Liver (tissue), 9 donors: ENCODE measurements around the gene GAGE10. TPM values are rescaled to one million over a fixed set of nuclear protein-coding genes. Genes with fewer than 3 reads are reported as not detected.

ENCODE experiments used
- DNase-seq: peaks from one replicate; pipeline ENCODE4 v3.0.0-alpha.2; 2017; ENCODE audit warnings: low spot score
- H3K27ac ChIP-seq, 2 donors: one replicate each; pipeline ENCODE4 v1.7.0; 2013; ENCODE audit warnings: inconsistent platforms in 2 of 2, low read length in 2 of 2, control low read depth in 1 of 2, low read depth in 1 of 2, mild to moderate bottlenecking in 1 of 2
- H3K27me3 ChIP-seq, 4 donors: one replicate each; pipeline versions ENCODE4 v1.6.1 to v1.7.0; 2013; ENCODE audit warnings: low read length in 3 of 4, inconsistent platforms in 1 of 4, mild to moderate bottlenecking in 1 of 4, moderate library complexity in 1 of 4; ENCODE audit not compliant: control insufficient read depth in 4 of 4, insufficient read depth in 4 of 4
- H3K36me3 ChIP-seq, 4 donors: one replicate each; pipeline versions ENCODE4 v1.6.1 to v1.7.0; 2013; ENCODE audit warnings: low read length in 3 of 4, mild to moderate bottlenecking in 3 of 4, low read depth in 1 of 4, moderate library complexity in 1 of 4; ENCODE audit not compliant: control insufficient read depth in 4 of 4, insufficient read depth in 3 of 4
- H3K4me1 ChIP-seq, 4 donors: one replicate each; pipeline versions ENCODE4 v1.6.1 to v1.7.0; 2013; ENCODE audit warnings: low read length in 3 of 4, mild to moderate bottlenecking in 3 of 4, moderate library complexity in 1 of 4; ENCODE audit not compliant: control insufficient read depth in 4 of 4, insufficient read depth in 4 of 4
- H3K4me3 ChIP-seq, 3 donors: one replicate each; pipeline versions ENCODE4 v1.6.1 to v1.7.0; 2013; ENCODE audit warnings: low read length in 3 of 3, control low read depth in 1 of 3, low read depth in 1 of 3, mild to moderate bottlenecking in 1 of 3
- H3K9ac ChIP-seq, 2 donors: one replicate each; pipeline ENCODE4 v1.7.0; 2013; ENCODE audit warnings: low read length in 2 of 2, mild to moderate bottlenecking in 2 of 2, moderate library complexity in 2 of 2, control low read depth in 1 of 2, low read depth in 1 of 2
- H3K9me3 ChIP-seq, 4 donors: one replicate each; pipeline versions ENCODE4 v1.6.1 to v1.7.0; 2013; ENCODE audit warnings: low read length in 3 of 4; ENCODE audit not compliant: control insufficient read depth in 4 of 4
- EGR1 ChIP-seq, 2 donors: IDR thresholded peaks; 2 replicates each; pipeline ENCODE4 v1.6.1; 2016 to 2018; ENCODE audit warnings: antibody characterized with exemption in 2 of 2, low read depth in 2 of 2
- FOXA1 ChIP-seq: IDR thresholded peaks from 2 replicates; pipeline ENCODE4 v1.6.1; 2016; ENCODE audit warnings: antibody characterized with exemption
- FOXA2 ChIP-seq: IDR thresholded peaks from 2 replicates; pipeline ENCODE4 v1.6.1; 2016; ENCODE audit warnings: antibody characterized with exemption
- GABPA ChIP-seq, 2 donors: IDR thresholded peaks in 1 of 2; conservative IDR thresholded peaks in 1 of 2; 2 replicates each; pipeline ENCODE4 v1.6.1; 2016; ENCODE audit warnings: antibody characterized with exemption in 2 of 2, mild to moderate bottlenecking in 1 of 2, moderate library complexity in 1 of 2
- HNF4A ChIP-seq, 2 donors: conservative IDR thresholded peaks; 2 replicates each; pipeline ENCODE4 v1.6.1; 2016; ENCODE audit warnings: antibody characterized with exemption in 2 of 2, mild to moderate bottlenecking in 2 of 2
- HNF4G ChIP-seq: IDR thresholded peaks from 2 replicates; pipeline ENCODE4 v1.6.1; 2016; ENCODE audit warnings: antibody characterized with exemption
- JUND ChIP-seq, 2 donors: IDR thresholded peaks; 2 replicates each; pipeline ENCODE4 v1.6.1; 2016; ENCODE audit warnings: antibody characterized with exemption in 2 of 2
- NR2F2 ChIP-seq: IDR thresholded peaks from 2 replicates; pipeline ENCODE4 v1.6.1; 2016; ENCODE audit warnings: antibody characterized with exemption
- RAD21 ChIP-seq, 2 donors: IDR thresholded peaks; 2 replicates each; pipeline ENCODE4 v1.6.1; 2016; ENCODE audit warnings: antibody characterized with exemption in 2 of 2, mild to moderate bottlenecking in 2 of 2
- RXRA ChIP-seq, 2 donors: IDR thresholded peaks; 2 replicates each; pipeline ENCODE4 v1.6.1; 2017 to 2018; ENCODE audit warnings: antibody characterized with exemption in 2 of 2, mild to moderate bottlenecking in 1 of 2
- SP1 ChIP-seq: IDR thresholded peaks from 2 replicates; pipeline ENCODE4 v1.6.1; 2018; ENCODE audit warnings: antibody characterized with exemption, mild to moderate bottlenecking
- TAF1 ChIP-seq: conservative IDR thresholded peaks from 2 replicates; pipeline ENCODE4 v1.6.1; 2016; ENCODE audit warnings: antibody characterized with exemption, mild to moderate bottlenecking
- YY1 ChIP-seq: IDR thresholded peaks from 2 replicates; pipeline ENCODE4 v1.6.1; 2016; ENCODE audit warnings: antibody characterized with exemption, mild to moderate bottlenecking
- WGBS: extraction: QIAGEN DNeasy Blood & Tissue Kit; methylation state at CpG from one replicate; pipeline ENCODE4 v1.1.7; 2013; 5-methylcytosine and 5-hydroxymethylcytosine counted together
- polyA plus RNA-seq, 2 donors: library from polyadenylated mRNA; stranded (reverse) in 1 of 2; unstranded in 1 of 2; fragments of 200-250 nt in 1 of 2; fragments of >200 nt in 1 of 2; fragmentation: Nextera tagmentation in 1 of 2; extraction: Ambion mirVana in 1 of 2; gene quantifications; one replicate each; pipeline versions ENCODE4 v1.2.1 to v1.2.3, GENCODE V29; 2013 to 2015
- total RNA-seq, 2 donors: library from RNA; depleted of rRNA; stranded (reverse); fragments of >200 nt; gene quantifications; one replicate each; pipeline ENCODE4 v1.2.3, GENCODE V29; 2014
- TF ChIP-seq, protein P1 (sequence below): IDR thresholded peaks from 2 replicates; pipeline ENCODE4 v1.6.1; 2016; ENCODE audit warnings: antibody characterized with exemption
- TF ChIP-seq, protein P2 (sequence below): IDR thresholded peaks from 2 replicates; pipeline ENCODE4 v1.6.1; 2016; ENCODE audit warnings: antibody characterized with exemption
- TF ChIP-seq, protein P3 (sequence below): fragments of 150-350 bp; IDR thresholded peaks from 2 replicates; pipeline ENCODE4 v1.5.1; 2017; ENCODE audit warnings: improper control_type of control experiment, low read depth, low read length; ENCODE audit not compliant: missing input control
- TF ChIP-seq, protein P4 (sequence below): IDR thresholded peaks from 2 replicates; pipeline ENCODE4 v1.6.1; 2016; ENCODE audit warnings: antibody characterized with exemption
- TF ChIP-seq, protein P5 (sequence below): IDR thresholded peaks from 2 replicates; pipeline ENCODE4 v1.6.1; 2016; ENCODE audit warnings: antibody characterized with exemption, mild to moderate bottlenecking
- donor health status: healthy.
- donor health status: healthy.
- donor health status: healthy.
- donor health status: healthy.
- donor health status: healthy.

GAGE10 gene
- total and polyA plus RNA-seq, 4 donors, result not detected

DNA sequence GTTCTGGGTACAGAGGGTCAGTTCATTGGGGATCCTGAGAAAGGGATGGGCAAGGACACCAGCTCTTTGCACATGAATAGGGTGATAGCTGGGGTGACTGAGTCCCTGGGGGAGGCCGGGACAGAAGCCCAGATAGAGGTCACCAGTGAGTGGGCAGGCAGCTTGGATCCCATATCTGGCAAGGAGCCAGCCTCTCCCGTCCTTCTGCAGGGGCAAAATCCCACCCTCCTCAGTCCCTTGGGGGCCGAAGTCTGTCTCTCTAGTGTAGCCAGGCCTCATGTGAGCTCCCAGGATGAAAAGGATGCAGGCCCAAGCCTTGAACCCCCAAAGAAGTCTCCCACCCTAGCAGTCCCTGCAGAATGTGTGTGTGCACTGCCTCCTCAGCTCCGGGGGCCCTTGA lies 16.9 kb upstream of the GAGE10 start:
- H3K9me3 ChIP-seq, result no peaks in the 10 kb centered on the region
- WGBS, result 85% methylated on average over 4 of the region's 4 CpGs
- no peaks in the 10 kb centered on the region for H3K4me1 ChIP-seq
- H3K27me3 ChIP-seq, result no peaks in the 10 kb centered on the region
- no peak overlapping the region for H3K27ac ChIP-seq
- no peak overlapping the region for H3K9ac ChIP-seq
- no peak for DNase-seq
- no peak overlapping the region for H3K4me3 ChIP-seq
- TF ChIP-seq YY1 (no peak), HNF4G (no peak), JUND (IDR thresholded peaks at IDR 0.05) (no peak), TAF1 (no peak), RAD21 (IDR thresholded peaks at IDR 0.05) (no peak), FOXA1 (no peak), RXRA (IDR thresholded peaks at IDR 0.05) (no peak), NR2F2 (no peak), SP1 (no peak), GABPA (IDR thresholded peaks at IDR 0.05 in 1 of 2, conservative IDR thresholded peaks at IDR 0.05 in 1 of 2) (no peak), EGR1 (IDR thresholded peaks at IDR 0.05; ENCODE audit: low read depth in 2 of 2) (no peak), HNF4A (conservative IDR thresholded peaks at IDR 0.05) (no peak), FOXA2 (no peak)
- TF ChIP-seq, protein P1, sequence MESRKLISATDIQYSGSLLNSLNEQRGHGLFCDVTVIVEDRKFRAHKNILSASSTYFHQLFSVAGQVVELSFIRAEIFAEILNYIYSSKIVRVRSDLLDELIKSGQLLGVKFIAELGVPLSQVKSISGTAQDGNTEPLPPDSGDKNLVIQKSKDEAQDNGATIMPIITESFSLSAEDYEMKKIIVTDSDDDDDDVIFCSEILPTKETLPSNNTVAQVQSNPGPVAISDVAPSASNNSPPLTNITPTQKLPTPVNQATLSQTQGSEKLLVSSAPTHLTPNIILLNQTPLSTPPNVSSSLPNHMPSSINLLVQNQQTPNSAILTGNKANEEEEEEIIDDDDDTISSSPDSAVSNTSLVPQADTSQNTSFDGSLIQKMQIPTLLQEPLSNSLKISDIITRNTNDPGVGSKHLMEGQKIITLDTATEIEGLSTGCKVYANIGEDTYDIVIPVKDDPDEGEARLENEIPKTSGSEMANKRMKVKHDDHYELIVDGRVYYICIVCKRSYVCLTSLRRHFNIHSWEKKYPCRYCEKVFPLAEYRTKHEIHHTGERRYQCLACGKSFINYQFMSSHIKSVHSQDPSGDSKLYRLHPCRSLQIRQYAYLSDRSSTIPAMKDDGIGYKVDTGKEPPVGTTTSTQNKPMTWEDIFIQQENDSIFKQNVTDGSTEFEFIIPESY, result no peak
- TF ChIP-seq, protein P2, sequence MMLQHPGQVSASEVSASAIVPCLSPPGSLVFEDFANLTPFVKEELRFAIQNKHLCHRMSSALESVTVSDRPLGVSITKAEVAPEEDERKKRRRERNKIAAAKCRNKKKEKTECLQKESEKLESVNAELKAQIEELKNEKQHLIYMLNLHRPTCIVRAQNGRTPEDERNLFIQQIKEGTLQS, result no peak
- TF ChIP-seq, protein P3, sequence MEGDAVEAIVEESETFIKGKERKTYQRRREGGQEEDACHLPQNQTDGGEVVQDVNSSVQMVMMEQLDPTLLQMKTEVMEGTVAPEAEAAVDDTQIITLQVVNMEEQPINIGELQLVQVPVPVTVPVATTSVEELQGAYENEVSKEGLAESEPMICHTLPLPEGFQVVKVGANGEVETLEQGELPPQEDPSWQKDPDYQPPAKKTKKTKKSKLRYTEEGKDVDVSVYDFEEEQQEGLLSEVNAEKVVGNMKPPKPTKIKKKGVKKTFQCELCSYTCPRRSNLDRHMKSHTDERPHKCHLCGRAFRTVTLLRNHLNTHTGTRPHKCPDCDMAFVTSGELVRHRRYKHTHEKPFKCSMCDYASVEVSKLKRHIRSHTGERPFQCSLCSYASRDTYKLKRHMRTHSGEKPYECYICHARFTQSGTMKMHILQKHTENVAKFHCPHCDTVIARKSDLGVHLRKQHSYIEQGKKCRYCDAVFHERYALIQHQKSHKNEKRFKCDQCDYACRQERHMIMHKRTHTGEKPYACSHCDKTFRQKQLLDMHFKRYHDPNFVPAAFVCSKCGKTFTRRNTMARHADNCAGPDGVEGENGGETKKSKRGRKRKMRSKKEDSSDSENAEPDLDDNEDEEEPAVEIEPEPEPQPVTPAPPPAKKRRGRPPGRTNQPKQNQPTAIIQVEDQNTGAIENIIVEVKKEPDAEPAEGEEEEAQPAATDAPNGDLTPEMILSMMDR, result no peak
- TF ChIP-seq, protein P4, sequence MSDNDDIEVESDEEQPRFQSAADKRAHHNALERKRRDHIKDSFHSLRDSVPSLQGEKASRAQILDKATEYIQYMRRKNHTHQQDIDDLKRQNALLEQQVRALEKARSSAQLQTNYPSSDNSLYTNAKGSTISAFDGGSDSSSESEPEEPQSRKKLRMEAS, result no peak
- TF ChIP-seq, protein P5, sequence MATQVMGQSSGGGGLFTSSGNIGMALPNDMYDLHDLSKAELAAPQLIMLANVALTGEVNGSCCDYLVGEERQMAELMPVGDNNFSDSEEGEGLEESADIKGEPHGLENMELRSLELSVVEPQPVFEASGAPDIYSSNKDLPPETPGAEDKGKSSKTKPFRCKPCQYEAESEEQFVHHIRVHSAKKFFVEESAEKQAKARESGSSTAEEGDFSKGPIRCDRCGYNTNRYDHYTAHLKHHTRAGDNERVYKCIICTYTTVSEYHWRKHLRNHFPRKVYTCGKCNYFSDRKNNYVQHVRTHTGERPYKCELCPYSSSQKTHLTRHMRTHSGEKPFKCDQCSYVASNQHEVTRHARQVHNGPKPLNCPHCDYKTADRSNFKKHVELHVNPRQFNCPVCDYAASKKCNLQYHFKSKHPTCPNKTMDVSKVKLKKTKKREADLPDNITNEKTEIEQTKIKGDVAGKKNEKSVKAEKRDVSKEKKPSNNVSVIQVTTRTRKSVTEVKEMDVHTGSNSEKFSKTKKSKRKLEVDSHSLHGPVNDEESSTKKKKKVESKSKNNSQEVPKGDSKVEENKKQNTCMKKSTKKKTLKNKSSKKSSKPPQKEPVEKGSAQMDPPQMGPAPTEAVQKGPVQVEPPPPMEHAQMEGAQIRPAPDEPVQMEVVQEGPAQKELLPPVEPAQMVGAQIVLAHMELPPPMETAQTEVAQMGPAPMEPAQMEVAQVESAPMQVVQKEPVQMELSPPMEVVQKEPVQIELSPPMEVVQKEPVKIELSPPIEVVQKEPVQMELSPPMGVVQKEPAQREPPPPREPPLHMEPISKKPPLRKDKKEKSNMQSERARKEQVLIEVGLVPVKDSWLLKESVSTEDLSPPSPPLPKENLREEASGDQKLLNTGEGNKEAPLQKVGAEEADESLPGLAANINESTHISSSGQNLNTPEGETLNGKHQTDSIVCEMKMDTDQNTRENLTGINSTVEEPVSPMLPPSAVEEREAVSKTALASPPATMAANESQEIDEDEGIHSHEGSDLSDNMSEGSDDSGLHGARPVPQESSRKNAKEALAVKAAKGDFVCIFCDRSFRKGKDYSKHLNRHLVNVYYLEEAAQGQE, result no peak
- no peaks in the 10 kb centered on the region for H3K36me3 ChIP-seq
